ENCODE measurements around the gene BCAS1.

The BCAS1 gene

DNA sequence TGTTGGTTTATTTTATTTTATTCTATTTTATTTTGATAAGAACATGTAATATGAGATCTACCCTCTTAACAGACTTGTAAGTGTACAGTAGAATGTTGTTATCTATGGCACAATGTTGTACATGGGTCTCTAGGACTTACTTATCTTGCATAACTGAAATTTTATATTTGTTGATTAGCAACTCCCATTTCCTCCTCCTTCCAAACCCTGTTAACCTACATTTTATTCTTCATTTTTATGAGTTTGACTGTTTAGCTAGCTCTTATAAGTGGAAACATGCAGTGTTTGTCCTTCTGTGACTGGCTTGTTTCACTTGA is 37.9 kb upstream of the BCAS1 start:
- H3K4me3 ChIP-seq (ENCODE audit: low read length), result no peak overlapping the region
- TF ChIP-seq, protein P1, sequence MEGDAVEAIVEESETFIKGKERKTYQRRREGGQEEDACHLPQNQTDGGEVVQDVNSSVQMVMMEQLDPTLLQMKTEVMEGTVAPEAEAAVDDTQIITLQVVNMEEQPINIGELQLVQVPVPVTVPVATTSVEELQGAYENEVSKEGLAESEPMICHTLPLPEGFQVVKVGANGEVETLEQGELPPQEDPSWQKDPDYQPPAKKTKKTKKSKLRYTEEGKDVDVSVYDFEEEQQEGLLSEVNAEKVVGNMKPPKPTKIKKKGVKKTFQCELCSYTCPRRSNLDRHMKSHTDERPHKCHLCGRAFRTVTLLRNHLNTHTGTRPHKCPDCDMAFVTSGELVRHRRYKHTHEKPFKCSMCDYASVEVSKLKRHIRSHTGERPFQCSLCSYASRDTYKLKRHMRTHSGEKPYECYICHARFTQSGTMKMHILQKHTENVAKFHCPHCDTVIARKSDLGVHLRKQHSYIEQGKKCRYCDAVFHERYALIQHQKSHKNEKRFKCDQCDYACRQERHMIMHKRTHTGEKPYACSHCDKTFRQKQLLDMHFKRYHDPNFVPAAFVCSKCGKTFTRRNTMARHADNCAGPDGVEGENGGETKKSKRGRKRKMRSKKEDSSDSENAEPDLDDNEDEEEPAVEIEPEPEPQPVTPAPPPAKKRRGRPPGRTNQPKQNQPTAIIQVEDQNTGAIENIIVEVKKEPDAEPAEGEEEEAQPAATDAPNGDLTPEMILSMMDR (IDR thresholded peaks at IDR 0.05; ENCODE audit: insufficient read depth, low read depth, low read length, missing control alignments), result no peak
- no peak for DNase-seq (ENCODE audit: low read depth)

DNA sequence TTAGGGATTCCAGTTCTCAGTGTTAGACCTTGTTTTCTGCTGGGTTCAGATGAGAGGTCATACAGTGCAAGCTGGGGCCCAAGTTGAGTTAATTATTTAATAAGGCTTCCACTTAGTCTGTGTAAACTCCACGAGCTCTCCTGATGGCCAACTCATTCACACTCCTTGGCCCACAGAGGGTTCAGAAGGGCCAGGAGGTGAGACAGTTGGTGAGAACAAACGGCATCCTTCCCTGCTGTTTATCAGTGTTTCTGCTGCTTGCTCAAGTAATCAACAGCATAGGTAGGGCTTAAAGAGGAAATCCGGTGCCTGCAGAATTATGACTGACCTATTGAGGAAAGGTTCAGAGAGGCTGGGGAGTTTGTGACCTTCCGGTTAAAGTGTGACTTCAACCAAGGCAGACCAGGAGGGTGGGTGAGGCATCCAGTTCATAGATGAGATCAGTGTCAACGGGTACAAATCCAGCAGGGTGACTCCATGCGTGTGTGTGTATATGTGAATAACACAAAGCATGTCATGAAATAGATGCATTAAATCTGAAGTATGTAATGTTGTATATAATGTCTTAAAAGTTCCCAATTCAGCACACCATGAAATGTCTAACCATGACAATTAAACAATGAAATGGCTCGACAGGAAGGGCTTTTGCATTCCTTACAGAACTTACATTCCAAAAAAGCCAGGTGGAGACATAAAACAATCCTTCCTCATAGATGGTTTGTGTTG is 37.4 kb upstream of the BCAS1 start:
- H3K4me3 ChIP-seq (ENCODE audit: low read length), result no peak overlapping the region
- DNase-seq (ENCODE audit: low read depth), result no peak
- TF ChIP-seq, protein P1 (IDR thresholded peaks at IDR 0.05; ENCODE audit: insufficient read depth, low read depth, low read length, missing control alignments), result no peak

DNA sequence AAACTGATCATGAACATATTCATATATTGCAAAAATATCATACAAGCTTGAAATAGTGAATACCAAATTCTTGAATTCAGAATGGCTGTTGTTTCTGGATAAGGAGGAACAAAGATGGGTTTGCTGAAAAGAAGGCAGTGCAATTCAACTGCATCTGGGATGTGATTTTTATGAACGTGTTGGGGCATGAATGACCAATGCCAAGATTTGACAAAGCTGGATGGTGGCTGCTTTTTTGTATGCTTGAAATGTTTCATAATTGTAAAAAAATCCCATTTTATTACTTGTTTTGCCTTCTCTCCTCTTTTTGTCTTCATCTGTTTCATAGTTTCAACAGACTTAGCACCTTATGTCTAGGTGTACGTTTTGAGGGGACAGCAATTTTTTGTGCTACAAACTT is 36.8 kb upstream of the BCAS1 start:
- no peak overlapping the region for H3K4me3 ChIP-seq (ENCODE audit: low read length)
- TF ChIP-seq, protein P1 (IDR thresholded peaks at IDR 0.05; ENCODE audit: insufficient read depth, low read depth, low read length, missing control alignments), result no peak

DNA sequence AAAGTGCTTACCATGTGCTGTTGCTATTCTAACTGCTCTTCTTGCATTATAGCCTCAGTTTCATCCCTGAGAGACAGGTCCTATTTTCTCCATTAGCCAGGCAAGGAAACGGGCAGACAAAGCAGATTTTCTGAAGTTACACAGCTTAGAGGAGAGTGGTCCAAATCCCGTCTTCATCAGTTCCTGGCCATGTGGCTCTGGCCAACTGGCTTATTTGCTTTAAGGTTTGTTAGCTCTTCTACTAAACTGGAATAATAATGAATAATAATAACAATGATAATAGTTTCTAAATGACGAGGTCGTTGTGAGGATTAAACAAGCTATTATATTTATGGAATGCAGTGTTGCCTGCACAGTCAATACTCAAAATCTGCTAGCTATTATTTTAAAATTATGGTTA is 35.8 kb upstream of the BCAS1 start:
- DNase-seq (ENCODE audit: low read depth), result no peak
- no peak overlapping the region for H3K4me3 ChIP-seq (ENCODE audit: low read length)
- TF ChIP-seq, protein P1 (IDR thresholded peaks at IDR 0.05; ENCODE audit: insufficient read depth, low read depth, low read length, missing control alignments), result no peak

More for the DNA sequence above, 36.8 kb upstream of the BCAS1 start:
- peak; percentile 66 for DNase-seq (ENCODE audit: low read depth)

DNA sequence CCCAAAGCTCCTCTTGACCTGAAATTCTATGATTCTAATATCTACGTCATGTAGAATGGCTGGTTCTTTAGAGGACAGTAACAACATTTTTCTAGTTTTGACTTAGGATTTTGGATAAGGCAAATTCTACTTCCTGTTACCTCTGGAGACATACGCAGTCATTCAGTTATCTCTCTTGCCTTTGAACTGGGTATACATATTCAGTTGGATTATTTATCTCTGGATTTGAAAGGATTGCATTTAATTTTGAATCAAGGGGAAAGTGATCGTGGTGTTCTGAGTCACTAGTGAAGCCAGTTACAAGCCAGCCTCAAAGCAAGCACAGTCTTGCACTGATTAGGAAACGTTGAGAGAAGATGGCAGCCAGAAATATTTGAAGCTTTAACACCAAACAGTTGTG is 35.3 kb upstream of the BCAS1 start:
- peak; percentile 91 for DNase-seq (ENCODE audit: low read depth)
- TF ChIP-seq, protein P1 (IDR thresholded peaks at IDR 0.05; ENCODE audit: insufficient read depth, low read depth, low read length, missing control alignments), result no peak
- no peak overlapping the region for H3K4me3 ChIP-seq (ENCODE audit: low read length)

DNA sequence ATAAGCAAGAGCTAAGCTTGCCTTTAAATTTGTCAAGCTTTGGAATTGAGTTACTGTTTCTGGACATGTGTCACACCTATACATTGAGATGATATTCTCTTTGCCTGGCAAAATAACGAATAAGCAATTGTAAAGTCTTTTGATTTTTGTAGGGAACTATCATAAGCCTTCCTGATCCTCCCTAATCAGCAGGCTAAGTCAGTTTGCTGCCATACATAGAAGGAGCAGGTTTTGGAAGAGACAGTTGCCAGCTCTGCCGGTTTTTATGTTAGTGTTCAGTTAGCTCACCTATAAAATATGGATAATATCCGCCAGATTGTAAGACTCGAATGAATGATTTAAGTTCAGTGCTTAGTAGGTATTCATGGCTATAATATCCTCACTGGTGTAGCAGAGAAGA is 34.4 kb upstream of the BCAS1 start:
- DNase-seq (ENCODE audit: low read depth), result no peak
- no peak overlapping the region for H3K4me3 ChIP-seq (ENCODE audit: low read length)
- TF ChIP-seq, protein P1 (IDR thresholded peaks at IDR 0.05; ENCODE audit: insufficient read depth, low read depth, low read length, missing control alignments), result no peak
